PC-9 (cell line): ENCODE results near the gene ANKS6. TPM values are rescaled to one million over a fixed set of nuclear protein-coding genes. Genes with fewer than 3 reads are reported as not detected.

Experiments
- BruUV-seq: library from RNA; stranded (reverse); fragments of 400-500 nt; replicated peaks from 2 replicates; lab custom pipeline; 2021; lab: Mats Ljungman, UMichigan
- CTCF ChIA-PET: fragments of 300-600 bp; sonication (Branson Sonifier 250); formaldehyde crosslinking; loops from one replicate; lab custom pipeline; 2022; ENCODE audit warnings: antibody characterized with exemption; lab: Charles Lee
- POLR2A ChIA-PET: fragments of 300-600 bp; sonication (Branson Sonifier 250); formaldehyde crosslinking; loops from one replicate; lab custom pipeline; 2022; ENCODE audit warnings: antibody characterized with exemption; ENCODE audit not compliant: unreplicated experiment; lab: Charles Lee
- DNase-seq, 2 experiments: peaks; one replicate each; pipeline versions ENCODE4 v3.0.0 to v3.0.0-alpha.2; 2015 to 2022; ENCODE audit warnings: mixed read lengths in 1 of 2
- H2AFZ ChIP-seq: fragments of 200-600 bp; sonication (generic); 2 replicates; pipeline ENCODE4 v1.8.1; 2017; ENCODE audit warnings: antibody characterized with exemption
- H3F3A ChIP-seq: fragments of 200-600 bp; sonication (generic); 2 replicates; pipeline ENCODE4 v1.8.1; 2017; ENCODE audit warnings: antibody characterized with exemption, mild to moderate bottlenecking, low read depth; ENCODE audit not compliant: insufficient read depth
- H3K27ac ChIP-seq: fragments of 200-600 bp; sonication (generic); 2 replicates; pipeline ENCODE4 v1.6.1; 2016; ENCODE audit warnings: mixed run types
- H3K27me3 ChIP-seq: fragments of 200-600 bp; sonication (generic); 2 replicates; pipeline ENCODE4 v1.6.1; 2016; ENCODE audit warnings: low read depth, mixed run types; ENCODE audit not compliant: insufficient read depth
- H3K36me3 ChIP-seq: fragments of 200-600 bp; sonication (generic); 2 replicates; pipeline ENCODE4 v1.6.1; 2016; ENCODE audit warnings: low read depth, mixed run types
- H3K4me1 ChIP-seq: fragments of 200-600 bp; sonication (generic); replicated peaks from 2 replicates; pipeline ENCODE4 v1.6.1; 2016; ENCODE audit warnings: mixed run types; ENCODE audit not compliant: insufficient read depth
- H3K4me2 ChIP-seq: fragments of 200-600 bp; sonication (generic); 2 replicates; pipeline ENCODE4 v1.6.1; 2017; ENCODE audit warnings: mixed run types
- H3K4me3 ChIP-seq: fragments of 200-600 bp; sonication (generic); 2 replicates; pipeline ENCODE4 v1.6.1; 2016; ENCODE audit warnings: mixed run types
- H3K79me2 ChIP-seq: fragments of 200-600 bp; sonication (generic); 2 replicates; pipeline ENCODE4 v1.6.1; 2017; ENCODE audit warnings: low read depth, mixed run types
- H3K9me2 ChIP-seq: fragments of 200-600 bp; sonication (generic); 2 replicates; pipeline ENCODE4 v1.8.1; 2017; ENCODE audit warnings: mild to moderate bottlenecking; ENCODE audit not compliant: insufficient read depth
- H3K9me3 ChIP-seq: fragments of 200-600 bp; sonication (generic); 2 replicates; pipeline ENCODE4 v1.8.1; 2016; ENCODE audit warnings: low read depth; ENCODE audit not compliant: insufficient read depth
- H4K20me1 ChIP-seq: fragments of 200-600 bp; sonication (generic); 2 replicates; pipeline ENCODE4 v1.8.1; 2017; ENCODE audit not compliant: insufficient read depth
- EZH2 ChIP-seq: fragments of 200-600 bp; sonication (generic); IDR thresholded peaks from 2 replicates; pipeline ENCODE4 v1.8.0; 2017; ENCODE audit warnings: antibody characterized with exemption, low read depth
- intact Hi-C: fragments of 100-400 bp; cut with micrococcal nuclease; formaldehyde crosslinking; loops from one replicate; pipeline ENCODE4 v1.10.0; 2022; ENCODE audit not compliant: unreplicated experiment
- total RNA-seq: library from RNA; stranded (reverse); gene quantifications from 2 replicates; pipeline ENCODE4 v1.2.3, GENCODE V29; 2021
- TF ChIP-seq, protein P1 (sequence below): fragments of 200-600 bp; sonication (generic); conservative IDR thresholded peaks from 2 replicates; pipeline ENCODE4 v1.6.1; 2017; ENCODE audit warnings: mixed run types, antibody characterized with exemption, mild to moderate bottlenecking, moderate library complexity

ANKS6 gene
- total RNA-seq, 1 experiment from 2014 or later = 74.7 TPM

GRCh38 chr9:98801561-98801960 is 5.2 kb upstream of the ANKS6 start:
- H3K9me2 ChIP-seq = no peaks in the 10 kb centered on the region
- no peak overlapping the region for H2AFZ ChIP-seq
- DNase-seq = no peak
- H3K9me3 ChIP-seq = no peaks in the 10 kb centered on the region
- H3F3A ChIP-seq = peaks cover 38% of the 10 kb centered on the region; the same call in 1 of the 2 replicates
- intact Hi-C loops = loop anchor here (10.0 kb wide), 1 partner anchor 747 kb away; the partner anchor contains the start of gene NANS
- peaks cover 62% of the 10 kb centered on the region for H3K4me1 ChIP-seq
- ChIA-PET CTCF (interaction anchor here (1.2 kb wide), 1 partner anchor 10 kb away, joined by 3 read pairs; no protein-coding TSS in a partner anchor), POLR2A (interaction anchor here (0.6 kb wide), 1 partner anchor 578 kb away, joined by 8 read pairs; no protein-coding TSS in a partner anchor)
- H3K79me2 ChIP-seq = no peaks in the 10 kb centered on the region
- peak overlapping the region; percentile 21; the same call in 1 of the 2 replicates for H3K27ac ChIP-seq
- H4K20me1 ChIP-seq = no peaks in the 10 kb centered on the region
- no peak for TF ChIP-seq EZH2
- TF ChIP-seq, protein P1, sequence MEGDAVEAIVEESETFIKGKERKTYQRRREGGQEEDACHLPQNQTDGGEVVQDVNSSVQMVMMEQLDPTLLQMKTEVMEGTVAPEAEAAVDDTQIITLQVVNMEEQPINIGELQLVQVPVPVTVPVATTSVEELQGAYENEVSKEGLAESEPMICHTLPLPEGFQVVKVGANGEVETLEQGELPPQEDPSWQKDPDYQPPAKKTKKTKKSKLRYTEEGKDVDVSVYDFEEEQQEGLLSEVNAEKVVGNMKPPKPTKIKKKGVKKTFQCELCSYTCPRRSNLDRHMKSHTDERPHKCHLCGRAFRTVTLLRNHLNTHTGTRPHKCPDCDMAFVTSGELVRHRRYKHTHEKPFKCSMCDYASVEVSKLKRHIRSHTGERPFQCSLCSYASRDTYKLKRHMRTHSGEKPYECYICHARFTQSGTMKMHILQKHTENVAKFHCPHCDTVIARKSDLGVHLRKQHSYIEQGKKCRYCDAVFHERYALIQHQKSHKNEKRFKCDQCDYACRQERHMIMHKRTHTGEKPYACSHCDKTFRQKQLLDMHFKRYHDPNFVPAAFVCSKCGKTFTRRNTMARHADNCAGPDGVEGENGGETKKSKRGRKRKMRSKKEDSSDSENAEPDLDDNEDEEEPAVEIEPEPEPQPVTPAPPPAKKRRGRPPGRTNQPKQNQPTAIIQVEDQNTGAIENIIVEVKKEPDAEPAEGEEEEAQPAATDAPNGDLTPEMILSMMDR = no peak
- H3K4me2 ChIP-seq = peak overlapping the region; percentile 63
- H3K27me3 ChIP-seq = no peaks in the 10 kb centered on the region
- no peak overlapping the region for H3K4me3 ChIP-seq
- no peaks in the 10 kb centered on the region for H3K36me3 ChIP-seq
- no TSS peak for BruUV-seq

DNA sequence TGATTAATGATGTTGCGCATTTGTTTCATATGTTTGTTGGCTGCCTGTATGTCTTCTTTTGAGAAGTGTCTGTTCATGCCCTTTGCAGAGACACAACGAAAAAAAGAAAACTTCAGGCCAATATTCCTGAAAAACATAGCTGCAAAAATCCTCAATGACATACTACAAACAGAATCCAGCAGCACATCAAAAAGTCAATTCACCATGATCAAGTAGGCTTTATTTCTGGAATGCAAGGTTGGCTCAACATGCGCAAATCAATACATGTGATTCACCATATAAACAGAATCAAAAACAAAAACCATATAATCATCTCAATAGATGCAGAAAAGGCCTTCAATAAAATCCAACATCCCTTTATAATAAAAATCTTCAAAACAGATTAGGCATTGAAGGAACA is 1.9 kb upstream of the ANKS6 start:
- no peaks in the 10 kb centered on the region for H4K20me1 ChIP-seq
- TF ChIP-seq EZH2 = no peak
- TF ChIP-seq, protein P1 = no peak
- no peak overlapping the region for H3K27ac ChIP-seq
- H3K79me2 ChIP-seq = peaks cover 26% of the 10 kb centered on the region
- ChIA-PET POLR2A (no interaction called here), CTCF (no interaction called here)
- no peak overlapping the region for H3K4me3 ChIP-seq
- peaks cover 23% of the 10 kb centered on the region; the same call in 1 of the 2 replicates for H3F3A ChIP-seq
- DNase-seq = no peak
- no peaks in the 10 kb centered on the region for H3K9me2 ChIP-seq
- peaks cover 44% of the 10 kb centered on the region for H3K4me1 ChIP-seq
- H3K27me3 ChIP-seq = no peaks in the 10 kb centered on the region
- H3K4me2 ChIP-seq = no peak overlapping the region
- intact Hi-C loops = loop anchor here (10.0 kb wide), 4 partner anchors 223 to 723 kb away; no protein-coding TSS in a partner anchor
- no peaks in the 10 kb centered on the region for H3K36me3 ChIP-seq
- no TSS peak for BruUV-seq
- no peaks in the 10 kb centered on the region for H3K9me3 ChIP-seq
- no peak overlapping the region for H2AFZ ChIP-seq

- Histone ChIP-seq H3K4me3 (no peak overlapping the region), H3F3A (peaks cover 21% of the 10 kb centered on the region; the same call in 1 of the 2 replicates), H3K27me3 (no peaks in the 10 kb centered on the region), H3K27ac (no peak overlapping the region), H3K79me2 (peaks cover 33% of the 10 kb centered on the region), H2AFZ (no peak overlapping the region), H3K9me2 (no peaks in the 10 kb centered on the region), H3K4me2 (no peak overlapping the region), H3K4me1 (peaks cover 44% of the 10 kb centered on the region), H3K36me3 (no peaks in the 10 kb centered on the region), H3K9me3 (no peaks in the 10 kb centered on the region), H4K20me1 (no peaks in the 10 kb centered on the region)
- no peak for TF ChIP-seq EZH2
- TF ChIP-seq, protein P1 = no peak
- ChIA-PET CTCF (no interaction called here), POLR2A (no interaction called here)
- intact Hi-C loops = loop anchor here (10.0 kb wide), 4 partner anchors 223 to 723 kb away; no protein-coding TSS in a partner anchor
- DNase-seq = no peak
- BruUV-seq = no TSS peak
These were observed 1.1 kb upstream of the ANKS6 start for GRCh38 chr9:98797491-98797890.
